HEK293 (cell line): ENCODE results near the gene ATP6V0A1.

ENCODE experiments used
- TCF7L2 ChIP-seq: IDR thresholded peaks from 2 replicates; pipeline ENCODE4 v1.6.1; 2011; ENCODE audit warnings: low read depth, mild to moderate bottlenecking, inconsistent platforms, low read length, moderate library complexity, borderline replicate concordance
- ZNF169 ChIP-seq: fragments of 450-650 bp; formaldehyde crosslinking; IDR thresholded peaks from 2 replicates; pipeline ENCODE4 v1.5.1; 2016; ENCODE audit warnings: missing biosample characterization, missing genetic modification characterization
- ZNF174 ChIP-seq: fragments of 450-650 bp; formaldehyde crosslinking; IDR thresholded peaks from 2 replicates; pipeline ENCODE4 v1.5.0; 2017; ENCODE audit warnings: missing biosample characterization, mild to moderate bottlenecking, missing genetic modification characterization
- ZNF354C ChIP-seq: fragments of 450-650 bp; formaldehyde crosslinking; IDR thresholded peaks from 2 replicates; pipeline ENCODE4 v1.5.1; 2016; ENCODE audit warnings: missing biosample characterization, missing genetic modification characterization, low read depth, borderline replicate concordance
- ZNF555 ChIP-seq: fragments of 450-650 bp; formaldehyde crosslinking; conservative IDR thresholded peaks from 2 replicates; pipeline ENCODE4 v1.5.1; 2017; ENCODE audit warnings: missing biosample characterization, mild to moderate bottlenecking, missing genetic modification characterization, inconsistent platforms

DNA sequence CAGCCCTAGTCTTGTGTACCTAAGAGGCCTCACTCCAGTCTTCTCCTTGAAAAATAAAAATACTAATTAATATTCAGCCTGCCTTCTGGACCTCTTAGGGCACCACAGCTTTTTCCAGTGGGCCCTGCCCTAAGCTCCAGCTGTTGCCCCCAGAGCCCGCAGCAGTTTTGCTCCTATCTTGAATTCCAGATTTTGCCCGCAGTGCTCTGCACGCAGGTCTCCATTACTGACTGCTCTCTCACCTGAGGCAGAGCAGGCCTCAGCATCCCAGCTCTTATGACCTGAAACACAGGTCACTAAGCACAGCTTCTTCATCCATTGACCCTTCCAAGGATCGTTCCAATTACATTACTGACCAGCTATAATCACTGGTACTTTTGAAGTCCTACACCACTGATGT, 49.0 kb downstream of the ATP6V0A1 start:
- TF ChIP-seq TCF7L2 (no peak), ZNF555 (tag by site-specific recombination) (no peak), ZNF169 (tag by site-specific recombination) (no peak), ZNF354C (tag by site-specific recombination) (no peak), ZNF174 (no peak)
